Natural killer cell (primary cell): Measurements from ENCODE around the gene SERPINF2. TPM values are rescaled to one million over a fixed set of nuclear protein-coding genes. Genes with fewer than 3 reads are reported as not detected.
"Not testable (repeated sequence)": the region's sequence is repeated elsewhere in the genome, so short reads cannot be mapped to it uniquely, and the experiment has no call there.

Experiments
- ATAC-seq, 3 donors: fragments of 150-1000 bp in 2 of 3; fragments of 200-7000 bp in 1 of 3; cut with Tn5 transposase; 1 replicate in 1 of 3; 2 replicates in 2 of 3; pipeline ENCODE4 v1.10.0; 2021; ENCODE audit warnings: mild to moderate bottlenecking in 2 of 3, moderate library complexity in 2 of 3
- DNase-seq, 2 donors: peaks; one replicate each; pipeline versions ENCODE4 v3.0.0 to v3.0.0-alpha.2; 2013 to 2021; ENCODE audit warnings: mixed read lengths in 1 of 2
- H3K27ac ChIP-seq: one replicate; pipeline ENCODE4 v1.5.1; 2013; ENCODE audit warnings: mild to moderate bottlenecking, low read length
- H3K27me3 ChIP-seq: one replicate; pipeline ENCODE4 v1.6.1; 2013; ENCODE audit warnings: low read length; ENCODE audit not compliant: control insufficient read depth, insufficient read depth
- H3K36me3 ChIP-seq: one replicate; pipeline ENCODE4 v1.6.1; 2013; ENCODE audit warnings: low read length; ENCODE audit not compliant: control insufficient read depth, insufficient read depth
- H3K4me1 ChIP-seq: one replicate; pipeline ENCODE4 v1.6.1; 2013; ENCODE audit warnings: low read length; ENCODE audit not compliant: control insufficient read depth, insufficient read depth
- H3K4me3 ChIP-seq: one replicate; pipeline ENCODE4 v1.5.1; 2013; ENCODE audit warnings: low read length
- H3K9me3 ChIP-seq: one replicate; pipeline ENCODE4 v1.6.1; 2013; ENCODE audit warnings: low read length; ENCODE audit not compliant: control insufficient read depth, insufficient read depth
- H3K27ac Mint-ChIP-seq, 2 donors: one replicate each; pipeline ENCODE4 v1.8.0; 2022; ENCODE audit warnings: mild to moderate bottlenecking in 2 of 2, mixed read lengths in 2 of 2, moderate library complexity in 1 of 2
- H3K27me3 Mint-ChIP-seq, 2 donors: one replicate each; pipeline ENCODE4 v1.8.0; 2022; ENCODE audit warnings: low read depth in 2 of 2, mixed read lengths in 2 of 2
- H3K36me3 Mint-ChIP-seq: one replicate; pipeline ENCODE4 v1.8.0; 2022; ENCODE audit warnings: mixed read lengths
- H3K4me1 Mint-ChIP-seq, 2 donors: one replicate each; pipeline ENCODE4 v1.8.0; 2022; ENCODE audit warnings: mixed read lengths in 2 of 2
- H3K4me3 Mint-ChIP-seq: one replicate; pipeline ENCODE4 v1.8.0; 2022; ENCODE audit warnings: mild to moderate bottlenecking, moderate library complexity, mixed read lengths
- H3K9me3 Mint-ChIP-seq, 2 donors: one replicate each; pipeline ENCODE4 v1.8.0; 2022; ENCODE audit warnings: mixed read lengths in 2 of 2
- WGBS: methylation state at CpG from one replicate; pipeline ENCODE4 v1.1.7; 2013; ENCODE audit warnings: missing lambda C conversion rate; ENCODE audit not compliant: insufficient coverage; 5-methylcytosine and 5-hydroxymethylcytosine counted together
- intact Hi-C: fragments of 100-400 bp; cut with micrococcal nuclease; formaldehyde crosslinking; loops from one replicate; pipeline ENCODE4 v1.14.2; 2022
- total RNA-seq, 4 donors: library from RNA; stranded (reverse); fragments of 120-200 nt in 1 of 4; gene quantifications; one replicate each; pipeline versions ENCODE4 v1.2.3 to v1.2.4, GENCODE V29; 2013 to 2022
- TF ChIP-seq, protein P1 (sequence below): fragments of 200-600 bp; IDR thresholded peaks from one replicate; pipeline ENCODE4 v1.8.0; 2022; ENCODE audit warnings: antibody characterized with exemption

The SERPINF2 gene
- total RNA-seq, 3 donors from 2014 or later (not counting 1 experiment from before 2014, with no cell fraction given), result 0.47 to 0.84 (median 0.48) TPM

DNA sequence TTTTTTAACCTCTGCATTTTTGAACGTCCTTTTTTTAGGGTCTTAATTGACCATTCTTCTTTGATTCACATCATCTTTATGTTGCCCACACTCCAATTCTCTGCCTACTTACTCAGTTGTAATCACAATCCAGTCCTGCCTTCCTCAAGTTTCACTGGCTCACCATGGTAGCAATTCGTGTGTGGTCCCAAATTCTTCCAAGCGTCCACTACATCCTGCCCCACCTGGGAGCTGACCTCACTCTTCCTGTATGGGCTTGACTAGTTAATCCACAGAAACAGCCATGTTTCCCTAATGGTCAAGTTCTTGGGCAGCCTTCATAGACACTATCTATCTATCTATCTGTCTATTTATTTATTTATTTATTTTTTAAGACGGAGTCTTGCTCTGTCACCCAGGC, 39.6 kb upstream of the SERPINF2 start:
- WGBS, result 74% methylated on average over 3 of the region's 4 CpGs
- H3K4me3 ChIP-seq, result no peak overlapping the region
- peaks cover 5 to 6% of the 10 kb centered on the region in 2 donors for H3K27me3 Mint-ChIP-seq

DNA sequence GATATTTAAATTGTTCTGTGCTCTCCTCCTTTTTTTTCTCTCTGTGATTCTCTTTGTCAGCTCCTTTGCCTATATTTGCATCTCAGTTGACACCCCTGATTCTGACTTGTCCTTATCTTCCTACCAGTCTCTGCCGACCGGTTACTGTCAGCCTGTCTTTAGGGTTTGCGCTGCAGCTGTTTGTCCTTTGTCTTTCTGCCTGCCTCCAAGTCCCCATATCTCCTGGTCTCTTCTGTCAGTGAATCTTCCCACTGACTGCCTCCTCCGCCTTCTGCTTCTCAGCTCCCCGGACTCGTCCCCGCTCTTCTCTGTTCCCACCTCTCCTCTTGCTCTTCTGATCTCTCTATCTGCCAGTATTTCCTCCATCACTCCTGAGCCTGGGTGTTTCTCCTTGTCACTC, 37.7 kb upstream of the SERPINF2 start:
- TF ChIP-seq, protein P1, sequence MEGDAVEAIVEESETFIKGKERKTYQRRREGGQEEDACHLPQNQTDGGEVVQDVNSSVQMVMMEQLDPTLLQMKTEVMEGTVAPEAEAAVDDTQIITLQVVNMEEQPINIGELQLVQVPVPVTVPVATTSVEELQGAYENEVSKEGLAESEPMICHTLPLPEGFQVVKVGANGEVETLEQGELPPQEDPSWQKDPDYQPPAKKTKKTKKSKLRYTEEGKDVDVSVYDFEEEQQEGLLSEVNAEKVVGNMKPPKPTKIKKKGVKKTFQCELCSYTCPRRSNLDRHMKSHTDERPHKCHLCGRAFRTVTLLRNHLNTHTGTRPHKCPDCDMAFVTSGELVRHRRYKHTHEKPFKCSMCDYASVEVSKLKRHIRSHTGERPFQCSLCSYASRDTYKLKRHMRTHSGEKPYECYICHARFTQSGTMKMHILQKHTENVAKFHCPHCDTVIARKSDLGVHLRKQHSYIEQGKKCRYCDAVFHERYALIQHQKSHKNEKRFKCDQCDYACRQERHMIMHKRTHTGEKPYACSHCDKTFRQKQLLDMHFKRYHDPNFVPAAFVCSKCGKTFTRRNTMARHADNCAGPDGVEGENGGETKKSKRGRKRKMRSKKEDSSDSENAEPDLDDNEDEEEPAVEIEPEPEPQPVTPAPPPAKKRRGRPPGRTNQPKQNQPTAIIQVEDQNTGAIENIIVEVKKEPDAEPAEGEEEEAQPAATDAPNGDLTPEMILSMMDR, result no peak
- Histone ChIP-seq H3K36me3 (no peaks in the 10 kb centered on the region), H3K4me1 (peaks cover 31% of the 10 kb centered on the region), H3K9me3 (no peaks in the 10 kb centered on the region), H3K4me3 (no peak overlapping the region), H3K27ac (no peak overlapping the region), H3K27me3 (peaks cover 2% of the 10 kb centered on the region)
- Mint-ChIP-seq H3K27ac (no peak overlapping the region), H3K27me3 (peaks cover 7 to 8% of the 10 kb centered on the region in 2 donors), H3K36me3 (no peaks in the 10 kb centered on the region), H3K4me3 (no peak overlapping the region), H3K9me3 (no peaks in the 10 kb centered on the region), H3K4me1 (no peaks in the 10 kb centered on the region)
- no peak for DNase-seq
- intact Hi-C loops, result no loop called here
- 95% methylated on average over 7 of the region's 7 CpGs for WGBS
- no peak for ATAC-seq

More for the DNA sequence above, 39.6 kb upstream of the SERPINF2 start:
- Histone ChIP-seq H3K36me3 (no peaks in the 10 kb centered on the region), H3K27me3 (no peaks in the 10 kb centered on the region), H3K27ac (no peak overlapping the region), H3K9me3 (no peaks in the 10 kb centered on the region), H3K4me1 (peaks cover 18% of the 10 kb centered on the region)
- Mint-ChIP-seq H3K36me3 (no peaks in the 10 kb centered on the region), H3K9me3 (no peaks in the 10 kb centered on the region), H3K4me3 (no peak overlapping the region), H3K4me1 (no peaks in the 10 kb centered on the region), H3K27ac (no peak overlapping the region)
- ATAC-seq, result no peak
- intact Hi-C loops, result no loop called here
- TF ChIP-seq, protein P1, result no peak
- no peak for DNase-seq

DNA sequence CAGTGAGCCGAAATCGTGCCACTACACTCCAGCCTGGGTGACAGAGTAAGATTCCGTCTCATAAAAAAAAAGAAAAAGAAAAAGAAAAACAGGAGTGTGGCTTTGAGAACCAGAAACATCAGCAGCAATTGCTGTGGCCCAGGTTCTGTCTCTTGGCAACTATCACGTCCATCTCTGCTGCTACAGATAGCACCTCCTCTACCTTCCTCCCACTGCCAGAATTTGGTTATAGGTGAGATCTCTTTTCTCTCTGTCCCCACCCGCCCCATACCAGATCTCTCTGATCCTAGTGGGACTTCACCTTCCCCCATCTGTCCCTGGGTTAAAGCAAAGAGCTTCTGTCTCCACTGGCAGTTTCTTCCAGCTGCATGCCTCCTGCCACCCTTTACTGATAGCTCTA, 35.6 kb upstream of the SERPINF2 start:
- peaks cover 6% of the 10 kb centered on the region for H3K27me3 ChIP-seq
- 65% methylated on average over 5 of the region's 5 CpGs for WGBS
- peaks cover 40% of the 10 kb centered on the region for H3K4me1 ChIP-seq
- Mint-ChIP-seq H3K9me3 (no peaks in the 10 kb centered on the region), H3K27me3 (peaks cover 7 to 16% of the 10 kb centered on the region in 2 donors), H3K36me3 (peaks cover 7% of the 10 kb centered on the region), H3K4me3 (no peak overlapping the region), H3K4me1 (peaks cover 8 to 16% of the 10 kb centered on the region in 2 donors), H3K27ac (no peak overlapping the region)
- H3K27ac ChIP-seq, result peak overlapping the region; percentile 34
- ATAC-seq (peak in 2 of 3 donors; percentile 43 to 52), DNase-seq (peak in 1 of 2 donors; percentile 74)
- no peaks in the 10 kb centered on the region for H3K36me3 ChIP-seq
- intact Hi-C loops, result no loop called here
- H3K9me3 ChIP-seq, result no peaks in the 10 kb centered on the region
- TF ChIP-seq, protein P1, result no peak
- H3K4me3 ChIP-seq, result no peak overlapping the region

- peaks cover 41% of the 10 kb centered on the region for H3K4me1 ChIP-seq
- H3K4me3 ChIP-seq, H3K9me3 Mint-ChIP-seq, intact Hi-C loops, H3K27ac ChIP-seq, H3K9me3 ChIP-seq, ATAC-seq, H3K36me3 Mint-ChIP-seq, H3K27me3 ChIP-seq, DNase-seq, H3K27ac Mint-ChIP-seq: not testable (repeated sequence)
- peaks cover 7 to 16% of the 10 kb centered on the region in 2 donors for H3K27me3 Mint-ChIP-seq
- peaks cover 11% of the 10 kb centered on the region for H3K36me3 ChIP-seq
- 95% methylated on average over 10 of the region's 10 CpGs for WGBS
- H3K4me3 Mint-ChIP-seq, result peak overlapping the region; percentile 67
- peaks cover 11 to 19% of the 10 kb centered on the region in 2 donors for H3K4me1 Mint-ChIP-seq
Observed at GRCh38 chr17:1708791-1709346, 33.8 kb upstream of the SERPINF2 start.
